Adrenal gland (tissue), 12 donors: ENCODE measurements around the gene RUNX1. TPM values are rescaled to one million over a fixed set of nuclear protein-coding genes. Genes with fewer than 3 reads are reported as not detected.

Experiments
- DNase-seq, 7 donors: peaks; one replicate each; pipeline ENCODE4 v3.0.0-alpha.2; 2019 to 2020
- H3K27ac ChIP-seq, 5 donors: fragments of 200-600 bp; sonication (generic) in 4 of 5; 1 replicate in 3 of 5; 2 replicates in 2 of 5; pipeline versions ENCODE4 v1.5.1 to v1.8.0; 2016 to 2020; ENCODE audit warnings: mild to moderate bottlenecking in 1 of 5
- H3K27me3 ChIP-seq: fragments of 200-600 bp; 2 replicates; pipeline ENCODE4 v1.8.0; 2021
- H3K36me3 ChIP-seq, 2 donors: fragments of 200-600 bp; replicated peaks in 1 of 2; 1 replicate in 1 of 2; 2 replicates in 1 of 2; pipeline versions ENCODE4 v1.5.1 to v1.8.0; 2018 to 2022
- H3K4me1 ChIP-seq, 2 donors: fragments of 200-600 bp; replicated peaks in 1 of 2; 1 replicate in 1 of 2; 2 replicates in 1 of 2; pipeline versions ENCODE4 v1.5.1 to v1.8.0; 2018 to 2021
- H3K4me3 ChIP-seq, 4 donors: fragments of 200-600 bp; sonication (generic) in 3 of 4; one replicate each; pipeline ENCODE4 v1.5.1; 2016 to 2018
- H3K9me3 ChIP-seq, 3 donors: fragments of 200-600 bp; sonication (generic) in 1 of 3; replicated peaks in 1 of 3; 1 replicate in 2 of 3; 2 replicates in 1 of 3; pipeline versions ENCODE4 v1.5.1 to v1.8.0; 2016 to 2021
- POLR2A ChIP-seq, 2 donors: fragments of 450-650 bp; IDR thresholded peaks; one replicate each; pipeline ENCODE4 v1.6.1; 2017; ENCODE audit warnings: antibody characterized with exemption in 2 of 2, mild to moderate bottlenecking in 2 of 2, moderate library complexity in 1 of 2
- WGBS, 4 donors: extraction: QIAGEN DNeasy Blood & Tissue Kit in 2 of 4; methylation state at CpG; one replicate each; pipeline versions ENCODE4 v1.1.5 to v1.1.7; 2013 to 2017; 5-methylcytosine and 5-hydroxymethylcytosine counted together
- intact Hi-C, 2 donors: fragments of 100-400 bp; cut with DNase I; formaldehyde crosslinking; loops; one replicate each; pipeline versions ENCODE4 v1.14.1 to v1.15.0; 2022 to 2023
- polyA plus RNA-seq, 3 donors: library from polyadenylated mRNA; stranded (reverse); fragments of 200-250 nt in 2 of 3; fragments of 350-450 nt in 1 of 3; fragmentation: Illumina TruSeq in 1 of 3; extraction: RNeasy Lipid Tissue Mini Kit (QIAGEN cat#74804) in 1 of 3; gene quantifications; one replicate each; pipeline ENCODE4 v1.2.3, GENCODE V29; 2013 to 2014
- total RNA-seq, 9 donors: library from RNA; depleted of rRNA in 4 of 9; stranded (reverse); fragments of >200 nt in 4 of 9; fragments of 120-200 nt in 1 of 9; fragmentation: NEBNext Ultra II Directional in 1 of 9; extraction: Animal tissue kit (Norgen Biotek cat#: 25700) in 1 of 9; gene quantifications; one replicate each; pipeline versions ENCODE4 v1.1.0 to v1.2.4, GENCODE V29; 2013 to 2023
- TF ChIP-seq, protein P1 (sequence below), 6 experiments: fragments of 450-650 bp in 4 of 6; fragments of 200-600 bp in 2 of 6; sonication (generic) in 1 of 6; IDR thresholded peaks; 1 replicate in 5 of 6; 2 replicates in 1 of 6; pipeline versions ENCODE4 v1.5.1 to v1.8.0; 2016 to 2021; ENCODE audit warnings: antibody characterized with exemption in 6 of 6, mild to moderate bottlenecking in 2 of 6, moderate library complexity in 1 of 6
- donor health status: healthy with polysubstance abuse.
- donor health status: Bipolar disorder and iron deficiency.
- donor health status: DM: yes; HTN: yes; CAD: no.
- donor health status: DM: no; HTN: no; CAD: no.
- donor health status: DM: no; HTN: no; CAD: no.
- donor health status: DM: yes; HTN: yes; CAD: no.

RUNX1 gene
- total and polyA plus RNA-seq, 12 donors = 0.83 to 27.2 (median 8.2) TPM

DNA sequence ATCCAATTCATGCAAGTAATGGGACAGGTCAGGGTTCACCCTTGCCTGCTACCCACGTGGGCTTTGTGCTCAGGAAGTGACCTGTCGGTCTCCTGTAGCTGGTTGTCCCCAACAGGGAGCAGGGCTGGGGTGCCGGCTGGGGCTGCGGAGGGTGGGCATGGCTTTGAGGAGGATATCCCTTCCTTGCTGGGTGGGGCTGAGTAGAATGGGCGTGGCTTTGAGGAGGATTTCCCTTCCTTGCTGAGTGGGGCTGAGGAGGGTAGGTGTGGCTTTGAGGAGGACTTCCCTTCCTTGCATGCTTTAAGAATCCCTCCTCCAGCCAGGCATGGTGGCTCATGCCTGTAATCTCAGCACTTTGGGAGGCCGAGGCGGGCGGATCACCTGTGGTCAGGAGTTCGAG is 229.1 kb downstream of the RUNX1 start:
- Histone ChIP-seq H3K4me3 (no peak overlapping the region), H3K27ac (no peak overlapping the region), H3K9me3 (no peaks in the 10 kb centered on the region), H3K36me3 (no peaks in the 10 kb centered on the region), H3K4me1 (no peaks in the 10 kb centered on the region), H3K27me3 (no peaks in the 10 kb centered on the region)
- intact Hi-C loops = no loop called here
- DNase-seq = no peak
- 83 to 93% (median 87%) methylated on average over 5 to 9 of the region's 9 CpGs for WGBS, 4 donors
- TF ChIP-seq, protein P1, sequence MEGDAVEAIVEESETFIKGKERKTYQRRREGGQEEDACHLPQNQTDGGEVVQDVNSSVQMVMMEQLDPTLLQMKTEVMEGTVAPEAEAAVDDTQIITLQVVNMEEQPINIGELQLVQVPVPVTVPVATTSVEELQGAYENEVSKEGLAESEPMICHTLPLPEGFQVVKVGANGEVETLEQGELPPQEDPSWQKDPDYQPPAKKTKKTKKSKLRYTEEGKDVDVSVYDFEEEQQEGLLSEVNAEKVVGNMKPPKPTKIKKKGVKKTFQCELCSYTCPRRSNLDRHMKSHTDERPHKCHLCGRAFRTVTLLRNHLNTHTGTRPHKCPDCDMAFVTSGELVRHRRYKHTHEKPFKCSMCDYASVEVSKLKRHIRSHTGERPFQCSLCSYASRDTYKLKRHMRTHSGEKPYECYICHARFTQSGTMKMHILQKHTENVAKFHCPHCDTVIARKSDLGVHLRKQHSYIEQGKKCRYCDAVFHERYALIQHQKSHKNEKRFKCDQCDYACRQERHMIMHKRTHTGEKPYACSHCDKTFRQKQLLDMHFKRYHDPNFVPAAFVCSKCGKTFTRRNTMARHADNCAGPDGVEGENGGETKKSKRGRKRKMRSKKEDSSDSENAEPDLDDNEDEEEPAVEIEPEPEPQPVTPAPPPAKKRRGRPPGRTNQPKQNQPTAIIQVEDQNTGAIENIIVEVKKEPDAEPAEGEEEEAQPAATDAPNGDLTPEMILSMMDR (IDR thresholded peaks at IDR 0.05) = no peak
- no peak for TF ChIP-seq POLR2A (IDR thresholded peaks at IDR 0.05)

DNA sequence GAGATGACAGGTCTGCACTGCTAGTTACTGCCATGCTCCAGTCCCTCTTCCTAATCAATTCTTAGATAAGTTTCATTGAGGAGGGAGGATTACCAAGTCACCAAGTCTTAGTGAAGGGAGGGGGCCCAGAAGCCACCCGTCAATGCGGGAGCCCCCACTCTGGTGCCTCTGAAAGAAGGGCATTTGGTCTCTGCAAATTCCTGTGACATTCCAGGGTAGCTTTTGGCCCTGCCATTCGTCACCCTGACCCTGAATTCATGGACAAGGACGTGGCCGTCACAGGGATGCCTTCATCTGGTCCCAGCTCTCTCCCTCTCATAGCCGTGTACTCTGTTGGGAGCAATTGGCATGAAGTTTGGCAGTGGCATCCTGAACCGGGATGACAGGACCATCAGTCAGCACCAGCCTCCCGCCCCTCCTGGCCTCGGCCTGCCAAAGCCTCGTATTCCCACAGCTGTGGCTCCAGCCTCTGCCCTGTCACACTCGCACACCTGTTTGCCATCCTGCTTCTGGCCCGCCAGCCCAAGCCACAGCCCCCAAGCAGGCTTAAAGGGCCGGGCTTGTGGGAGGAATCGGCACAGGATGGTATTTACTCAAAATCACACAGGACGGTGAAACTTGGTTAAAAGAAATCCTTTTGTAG is 229.6 kb downstream of the RUNX1 start:
- intact Hi-C loops = no loop called here
- Histone ChIP-seq H3K9me3 (no peaks in the 10 kb centered on the region), H3K36me3 (no peaks in the 10 kb centered on the region), H3K27ac (no peak overlapping the region), H3K27me3 (no peaks in the 10 kb centered on the region), H3K4me1 (no peaks in the 10 kb centered on the region), H3K4me3 (no peak overlapping the region)
- TF ChIP-seq, protein P1 (IDR thresholded peaks at IDR 0.05) = no peak
- TF ChIP-seq POLR2A (IDR thresholded peaks at IDR 0.05) = no peak
- WGBS, 4 donors = 63 to 69% (median 64%) methylated on average over 15 of the region's 15 CpGs
- DNase-seq = no peak

DNA sequence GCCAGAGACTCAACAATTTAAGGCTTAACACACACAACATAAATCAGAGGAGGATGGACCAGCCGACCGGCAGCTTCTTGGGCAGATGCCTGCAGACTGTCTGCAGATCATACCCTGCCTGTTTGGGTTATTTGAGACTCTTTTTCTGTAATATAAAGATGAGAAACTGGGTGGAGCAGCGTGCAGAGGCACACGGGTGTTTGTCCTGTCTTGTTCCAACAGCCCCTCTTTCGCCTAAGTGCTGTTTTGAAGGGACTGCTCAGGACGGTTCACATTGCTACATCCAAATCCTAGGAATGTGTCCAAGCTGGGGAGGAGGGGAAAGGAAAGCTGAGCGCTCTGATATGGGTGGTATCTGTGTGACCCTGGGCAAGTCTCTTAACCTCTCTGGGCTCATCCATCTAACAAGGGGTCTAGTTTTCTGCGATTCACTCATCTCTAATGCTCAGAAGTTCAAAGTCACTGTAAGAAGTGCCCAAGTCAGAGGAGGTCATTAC is 230.4 kb downstream of the RUNX1 start:
- intact Hi-C loops = no loop called here
- H3K27ac ChIP-seq = no peak overlapping the region
- H3K4me1 ChIP-seq = no peaks in the 10 kb centered on the region
- TF ChIP-seq, protein P1 (IDR thresholded peaks at IDR 0.05) = no peak
- TF ChIP-seq POLR2A (IDR thresholded peaks at IDR 0.05) = no peak
- H3K27me3 ChIP-seq = no peaks in the 10 kb centered on the region
- no peaks in the 10 kb centered on the region for H3K36me3 ChIP-seq
- DNase-seq = peak in 1 of 7 donors; percentile 23
- no peaks in the 10 kb centered on the region for H3K9me3 ChIP-seq
- H3K4me3 ChIP-seq = no peak overlapping the region
- 56 to 67% (median 65%) methylated on average over 8 of the region's 8 CpGs for WGBS, 4 donors

DNA sequence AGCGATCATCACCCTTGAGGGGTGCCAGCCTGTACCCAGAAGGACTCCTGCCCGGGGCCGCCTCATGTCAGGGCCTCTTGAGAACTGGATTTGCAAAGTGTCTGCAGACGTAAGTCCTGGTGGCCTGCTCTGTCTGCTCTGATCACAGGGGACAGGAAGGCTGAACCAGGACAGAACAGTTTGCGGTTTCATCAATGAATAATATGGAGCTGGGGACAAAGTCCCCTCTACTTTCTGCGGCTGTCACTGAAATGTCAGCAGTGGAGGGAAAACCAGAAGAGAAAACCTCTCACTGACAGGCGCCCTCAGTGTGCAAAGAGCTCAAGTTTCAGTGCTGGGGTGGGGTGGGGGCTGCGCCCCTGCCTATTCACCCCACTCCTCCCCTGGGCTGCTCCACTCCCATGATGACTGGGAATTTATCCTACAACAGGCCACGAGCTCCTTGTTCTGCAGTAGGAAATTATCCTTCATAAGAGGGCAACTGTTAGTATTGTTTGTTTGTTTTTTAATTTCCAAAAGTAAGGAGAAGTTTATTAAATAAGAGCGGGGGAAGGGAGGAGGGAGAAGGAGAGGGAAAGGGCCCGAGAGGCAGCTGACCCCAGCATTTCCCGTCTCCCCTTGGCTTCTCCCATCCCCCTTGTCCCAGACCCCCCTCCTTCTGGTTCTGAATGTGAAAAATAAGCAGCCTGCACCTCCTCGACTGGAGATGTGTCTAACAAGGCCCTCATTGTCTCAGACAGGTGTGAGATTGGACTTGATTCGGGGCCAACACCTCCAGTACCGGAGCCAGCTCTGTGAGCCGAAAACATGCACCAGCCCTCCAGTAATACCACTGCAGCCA is 231.1 kb downstream of the RUNX1 start:
- no peaks in the 10 kb centered on the region for H3K9me3 ChIP-seq
- no peak overlapping the region for H3K4me3 ChIP-seq
- TF ChIP-seq POLR2A (IDR thresholded peaks at IDR 0.05) = no peak
- TF ChIP-seq, protein P1 (IDR thresholded peaks at IDR 0.05) = no peak
- intact Hi-C loops = no loop called here
- H3K36me3 ChIP-seq = no peaks in the 10 kb centered on the region
- DNase-seq = no peak
- no peaks in the 10 kb centered on the region for H3K27me3 ChIP-seq
- H3K4me1 ChIP-seq = no peaks in the 10 kb centered on the region
- H3K27ac ChIP-seq = no peak overlapping the region
- WGBS, 4 donors = 76 to 84% (median 79%) methylated on average over 15 to 16 of the region's 16 CpGs
